B cell (primary cell): ENCODE data around the gene CAMTA1.

Experiments
- EZH2 ChIP-seq: IDR thresholded peaks from 2 replicates; pipeline ENCODE4 v1.6.1; 2012; ENCODE audit warnings: borderline replicate concordance, low read depth, mild to moderate bottlenecking, moderate library complexity, low read length; ENCODE audit not compliant: insufficient read depth, poor library complexity, severe bottlenecking
- TF ChIP-seq, protein P1 (sequence below): fragments of 200-600 bp; IDR thresholded peaks from one replicate; pipeline ENCODE4 v1.8.0; 2022; ENCODE audit warnings: antibody characterized with exemption, mild to moderate bottlenecking

DNA sequence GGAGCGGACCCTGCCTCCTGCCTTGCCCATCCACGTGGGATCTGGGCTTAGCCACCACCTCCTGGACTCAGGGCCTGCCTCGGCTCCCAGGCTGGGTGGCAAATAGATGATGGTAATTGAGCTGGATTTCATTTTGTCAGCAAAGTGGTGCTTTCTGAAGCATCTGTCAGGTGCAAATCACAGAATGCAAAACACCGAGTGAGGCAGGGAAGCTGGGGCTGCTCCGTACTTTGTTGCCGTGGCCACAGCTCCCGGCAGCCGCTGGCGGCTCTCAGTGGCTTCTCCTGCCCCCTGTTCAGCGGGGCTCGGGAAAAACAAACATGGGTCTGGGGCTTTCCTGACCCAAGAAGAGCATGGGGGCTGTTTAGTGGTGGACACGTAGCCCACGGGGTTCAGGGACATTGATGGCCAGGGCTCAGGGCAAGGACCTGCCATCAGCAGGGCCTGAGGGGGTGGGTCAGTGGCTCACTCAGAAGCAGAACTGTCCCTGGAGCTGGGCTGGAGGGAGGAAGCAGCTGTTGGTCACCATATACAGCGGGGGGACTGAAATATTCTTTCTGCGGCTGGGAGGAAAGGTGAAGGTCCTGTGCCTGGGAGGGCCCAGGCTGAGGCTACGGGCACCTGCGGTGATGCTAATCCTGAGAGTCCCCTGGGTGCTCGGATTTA is 855.8 kb downstream of the CAMTA1 start:
- TF ChIP-seq, protein P1, sequence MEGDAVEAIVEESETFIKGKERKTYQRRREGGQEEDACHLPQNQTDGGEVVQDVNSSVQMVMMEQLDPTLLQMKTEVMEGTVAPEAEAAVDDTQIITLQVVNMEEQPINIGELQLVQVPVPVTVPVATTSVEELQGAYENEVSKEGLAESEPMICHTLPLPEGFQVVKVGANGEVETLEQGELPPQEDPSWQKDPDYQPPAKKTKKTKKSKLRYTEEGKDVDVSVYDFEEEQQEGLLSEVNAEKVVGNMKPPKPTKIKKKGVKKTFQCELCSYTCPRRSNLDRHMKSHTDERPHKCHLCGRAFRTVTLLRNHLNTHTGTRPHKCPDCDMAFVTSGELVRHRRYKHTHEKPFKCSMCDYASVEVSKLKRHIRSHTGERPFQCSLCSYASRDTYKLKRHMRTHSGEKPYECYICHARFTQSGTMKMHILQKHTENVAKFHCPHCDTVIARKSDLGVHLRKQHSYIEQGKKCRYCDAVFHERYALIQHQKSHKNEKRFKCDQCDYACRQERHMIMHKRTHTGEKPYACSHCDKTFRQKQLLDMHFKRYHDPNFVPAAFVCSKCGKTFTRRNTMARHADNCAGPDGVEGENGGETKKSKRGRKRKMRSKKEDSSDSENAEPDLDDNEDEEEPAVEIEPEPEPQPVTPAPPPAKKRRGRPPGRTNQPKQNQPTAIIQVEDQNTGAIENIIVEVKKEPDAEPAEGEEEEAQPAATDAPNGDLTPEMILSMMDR, result no peak
- TF ChIP-seq EZH2, result no peak
